Stimulated activated CD4-positive, alpha-beta T cell treated with anti-CD3 and anti-CD28 coated beads, Interleukin-4, amount 100 ng/mL, for 24 hours (primary cell): Measurements from ENCODE around the gene WDR87.
A peak's percentile ranks its signal among the peaks of the same experiment; 100 is the strongest.
"Not testable (repeated sequence)": the region's sequence is repeated elsewhere in the genome, so short reads cannot be mapped to it uniquely, and the experiment has no call there.

ENCODE experiments used
- DNase-seq: peaks from one replicate; pipeline ENCODE4 v3.0.0-alpha.2; 2020

Gene WDR87

GRCh38 chr19:37929355-37929923, 23.0 kb upstream of the WDR87 start:
- no peak for DNase-seq

GRCh38 chr19:37928527-37929286, 22.3 kb upstream of the WDR87 start:
- no peak for DNase-seq

- DNase-seq = no peak
These were observed 20.3 kb upstream of the WDR87 start for GRCh38 chr19:37926711-37927110.

GRCh38 chr19:37926255-37926654, 19.9 kb upstream of the WDR87 start:
- no peak for DNase-seq

DNA sequence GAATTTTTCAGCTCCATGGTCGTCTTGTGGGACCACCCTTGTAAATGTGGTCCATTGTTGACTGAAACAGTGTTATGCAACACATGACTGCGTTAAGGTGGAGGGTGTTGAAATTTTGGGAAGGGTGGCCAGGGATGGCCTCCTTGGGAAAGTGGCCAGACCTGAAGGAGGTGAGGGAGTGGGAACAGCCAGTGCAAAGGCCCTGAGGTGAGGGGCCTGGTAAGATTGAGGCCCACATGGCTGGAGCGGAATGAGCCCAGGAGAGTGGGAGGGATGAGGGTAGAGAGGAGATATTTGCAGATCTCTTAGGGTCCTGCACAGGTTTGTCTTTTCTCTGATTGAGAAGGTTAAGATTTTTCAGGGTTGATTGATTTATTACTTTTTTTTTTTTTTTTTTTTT, 18.8 kb upstream of the WDR87 start:
- no peak for DNase-seq

- not testable (repeated sequence) for DNase-seq
These were observed 18.2 kb upstream of the WDR87 start for GRCh38 chr19:37924573-37924972.

DNA sequence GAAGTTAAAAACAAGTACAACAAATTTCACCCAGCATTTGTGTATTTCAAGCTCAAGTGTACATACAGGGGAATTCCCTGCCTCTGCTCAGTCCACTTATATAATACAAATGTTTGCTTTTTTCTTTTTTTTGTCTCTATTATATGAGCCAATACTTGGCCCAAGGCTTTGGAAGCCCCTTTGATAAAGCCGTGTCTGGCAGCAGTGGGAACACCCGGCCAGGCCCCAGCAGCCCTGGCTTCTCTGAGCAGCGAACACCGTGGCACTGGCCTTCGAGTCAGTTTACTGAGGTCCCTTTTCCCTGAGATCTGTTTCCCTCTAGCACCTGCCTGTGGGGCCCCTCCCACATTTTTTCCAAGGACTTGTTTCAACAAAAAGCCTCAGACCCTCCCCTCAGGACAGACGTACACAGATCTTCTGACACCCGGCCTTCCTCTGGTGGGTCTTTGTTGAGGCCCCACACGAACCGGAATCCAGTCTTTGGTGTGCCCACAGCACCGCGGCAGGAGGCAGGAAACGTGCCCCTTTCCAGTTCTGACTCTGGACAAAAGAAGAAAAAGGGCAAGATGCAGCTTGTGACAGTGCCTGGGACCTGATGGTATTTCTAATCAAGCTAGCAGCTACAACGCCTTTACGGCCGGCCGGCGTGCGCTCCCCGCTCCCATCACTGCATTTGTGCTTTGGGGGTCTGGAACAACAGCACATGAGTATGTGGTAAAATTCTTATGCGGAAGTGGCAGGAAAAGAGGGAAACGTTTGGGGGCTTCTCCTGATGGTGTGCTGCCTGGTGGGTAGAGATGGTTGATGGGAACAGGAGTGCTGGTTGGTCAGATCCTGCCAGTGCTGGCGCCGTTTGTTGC, 14.4 kb upstream of the WDR87 start:
- no peak for DNase-seq

GRCh38 chr19:37914908-37915307, 8.5 kb upstream of the WDR87 start:
- no peak for DNase-seq

DNA sequence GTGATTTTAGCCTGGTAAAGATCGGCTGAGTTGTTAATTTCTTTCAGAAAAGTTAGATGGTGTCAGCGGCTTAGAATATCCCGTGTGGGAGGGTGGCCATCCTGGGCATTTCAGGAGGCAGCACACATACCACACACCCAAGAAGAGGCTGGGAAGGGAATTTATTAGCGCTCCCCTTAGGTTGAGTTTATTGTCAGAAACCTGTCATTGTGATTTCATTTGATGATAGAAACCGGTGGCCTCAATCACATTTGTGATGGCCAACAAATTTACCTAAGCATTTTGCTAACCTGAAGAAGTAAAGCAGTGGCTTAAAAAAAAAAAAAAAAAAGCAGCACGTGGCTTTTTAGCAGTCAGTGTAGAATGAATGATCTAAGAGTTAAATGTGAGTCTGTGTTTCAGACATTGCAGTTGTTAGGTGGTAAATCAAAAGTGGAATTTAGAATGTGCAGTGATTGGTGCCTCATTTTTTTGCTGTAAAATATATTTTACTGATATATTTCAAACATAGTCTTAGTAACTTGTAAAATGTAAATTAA, 3.3 kb upstream of the WDR87 start:
- DNase-seq = no peak

GRCh38 chr19:37907735-37908455, 1.5 kb upstream of the WDR87 start:
- DNase-seq = no peak

GRCh38 chr19:37906869-37907734, 708 bp upstream of the WDR87 start, which contains the start of gene SIPA1L3:
Gene SIPA1L3 (plus strand): TSS chr19:37907208. CDS start chr19:38081566, 174,358 bp downstream.
- peak; percentile 94 for DNase-seq

DNA sequence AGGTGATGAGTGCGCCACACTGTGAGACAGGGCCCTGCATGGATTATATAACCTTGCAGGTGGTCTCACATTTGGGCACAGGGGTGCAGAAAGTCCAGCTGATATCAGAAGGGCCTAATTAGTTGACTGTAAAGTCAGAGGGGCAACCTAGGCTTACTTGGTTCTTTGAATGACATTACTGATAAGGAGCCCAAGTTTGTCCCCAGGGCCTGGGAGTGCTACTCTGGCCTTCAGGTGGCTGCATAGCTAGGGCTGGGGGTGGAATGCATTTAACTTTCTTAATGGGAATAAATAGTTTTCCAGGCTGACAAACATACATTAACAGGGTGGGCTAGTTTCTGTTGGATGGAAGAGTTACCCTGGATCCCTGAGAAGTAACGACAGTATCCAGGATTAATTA, 3.3 kb downstream of the WDR87 start:
- no peak for DNase-seq

DNA sequence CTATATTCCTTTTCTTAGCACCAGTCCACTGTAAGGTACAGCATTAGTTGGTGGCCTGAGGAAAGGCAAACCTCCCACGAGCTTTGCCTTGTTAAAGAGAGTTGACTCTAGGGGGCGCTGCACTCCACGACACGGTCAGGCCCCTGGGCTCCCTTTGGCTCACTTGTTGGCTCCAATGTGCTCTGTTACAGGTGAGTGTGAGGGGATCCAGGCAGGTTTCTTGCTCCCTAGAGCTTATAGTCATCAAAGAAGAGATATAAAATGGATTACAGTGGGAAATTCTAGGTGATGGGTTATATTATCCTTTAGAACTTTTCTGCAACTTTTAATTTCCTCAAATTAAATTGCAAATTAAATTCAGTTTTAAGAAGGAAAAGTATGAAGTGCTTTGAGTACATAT, 3.7 kb downstream of the WDR87 start:
- peak; percentile 89 for DNase-seq

DNA sequence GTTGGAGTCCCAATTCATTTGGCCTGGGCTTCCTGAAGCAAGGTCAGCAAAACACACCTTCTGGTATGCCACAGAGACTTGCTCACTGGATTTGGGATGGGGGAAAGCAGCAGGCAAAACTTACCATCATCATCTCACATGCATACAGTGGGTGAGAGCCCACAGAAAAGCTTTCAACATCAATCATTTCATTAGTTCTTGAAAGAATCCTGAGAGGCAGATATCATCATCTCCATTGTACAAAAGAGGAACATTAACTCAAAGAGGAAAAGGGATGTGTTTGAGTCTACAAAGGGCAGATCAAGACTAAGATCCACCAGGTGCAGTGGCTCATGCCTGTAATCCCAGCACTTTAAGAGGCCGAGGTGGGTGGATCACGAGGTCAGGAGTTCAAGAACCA, 6.4 kb downstream of the WDR87 start:
- DNase-seq = no peak

DNA sequence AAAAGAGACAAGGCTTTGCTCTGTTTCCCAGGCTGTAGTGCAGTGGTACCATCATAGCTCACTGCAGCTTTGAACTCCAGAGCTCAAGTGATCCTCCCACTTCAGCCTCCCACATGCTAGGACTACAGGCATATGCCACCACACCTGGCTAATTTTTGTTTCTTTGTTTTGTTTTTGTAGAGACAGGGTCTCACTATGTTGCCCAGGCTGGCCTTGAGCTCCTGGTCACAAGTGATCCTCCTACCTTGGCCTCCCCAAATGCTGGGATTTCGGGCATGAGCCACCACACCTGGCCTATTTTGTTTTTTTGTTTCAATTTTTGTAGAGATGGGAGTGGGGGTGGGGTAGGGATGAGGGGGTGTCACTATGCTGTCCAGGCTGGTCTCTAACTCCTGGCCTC, 6.9 kb downstream of the WDR87 start:
- no peak for DNase-seq

GRCh38 chr19:37896180-37896579, 10.2 kb downstream of the WDR87 start:
- no peak for DNase-seq

DNA sequence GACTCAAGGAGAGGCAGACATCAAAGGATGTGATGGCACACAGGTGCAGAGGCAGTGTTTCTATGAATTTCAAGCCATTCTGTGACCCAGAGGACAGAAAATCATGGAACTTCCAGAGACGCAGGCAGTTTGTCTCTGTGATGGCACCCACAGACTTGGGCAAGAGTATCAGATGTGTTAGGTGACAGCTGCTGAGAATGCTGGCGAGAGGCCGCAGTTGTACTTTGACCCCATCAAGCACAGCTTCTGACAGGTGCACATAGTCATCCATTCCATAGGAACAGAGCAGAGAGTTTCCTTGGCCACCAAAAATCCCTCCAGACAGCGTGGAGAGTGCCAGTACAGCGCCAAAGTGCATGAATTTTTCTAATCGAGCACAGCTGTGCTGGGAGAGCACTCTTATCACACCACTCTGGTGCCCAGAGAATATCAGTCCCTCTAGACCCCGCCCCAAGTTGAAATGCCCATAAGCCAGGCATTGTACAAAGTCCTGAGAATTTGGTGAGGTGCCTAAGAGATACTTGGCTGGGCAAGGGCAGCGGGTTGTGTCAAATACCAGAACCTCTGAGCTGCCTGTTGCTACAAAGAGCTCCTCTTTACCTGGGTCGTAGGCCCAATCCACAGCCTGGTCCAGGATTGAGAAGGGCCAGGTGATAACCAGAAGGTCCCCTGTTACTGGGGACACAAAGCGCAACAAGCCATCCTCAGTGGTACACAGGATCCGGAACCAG, 12.4 kb downstream of the WDR87 start:
- no peak for DNase-seq

DNA sequence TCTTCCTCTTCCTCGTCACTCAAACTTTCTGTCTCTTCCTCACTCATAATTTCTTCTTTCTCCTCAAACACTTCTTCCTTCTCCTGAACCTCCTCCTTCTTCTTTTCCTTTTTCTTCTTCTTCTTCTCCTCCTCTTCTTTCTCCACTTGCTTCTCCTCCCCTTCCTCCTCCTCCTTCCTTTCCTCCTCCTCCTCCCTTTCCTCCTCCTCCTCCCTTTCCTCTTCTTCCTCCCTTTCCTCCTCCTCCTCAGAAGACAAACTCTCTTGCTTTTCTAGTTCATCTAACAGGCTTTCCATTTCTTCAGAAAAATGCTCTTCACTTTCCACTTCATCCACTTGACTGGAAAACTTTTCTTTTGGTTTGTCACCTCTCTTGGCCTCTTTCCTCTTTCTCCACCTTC, 19.8 kb downstream of the WDR87 start:
- no peak for DNase-seq

GRCh38 chr19:37885392-37885791, 21.0 kb downstream of the WDR87 start:
- no peak for DNase-seq

GRCh38 chr19:37877147-37877546, 29.2 kb downstream of the WDR87 start:
- DNase-seq = no peak

DNA sequence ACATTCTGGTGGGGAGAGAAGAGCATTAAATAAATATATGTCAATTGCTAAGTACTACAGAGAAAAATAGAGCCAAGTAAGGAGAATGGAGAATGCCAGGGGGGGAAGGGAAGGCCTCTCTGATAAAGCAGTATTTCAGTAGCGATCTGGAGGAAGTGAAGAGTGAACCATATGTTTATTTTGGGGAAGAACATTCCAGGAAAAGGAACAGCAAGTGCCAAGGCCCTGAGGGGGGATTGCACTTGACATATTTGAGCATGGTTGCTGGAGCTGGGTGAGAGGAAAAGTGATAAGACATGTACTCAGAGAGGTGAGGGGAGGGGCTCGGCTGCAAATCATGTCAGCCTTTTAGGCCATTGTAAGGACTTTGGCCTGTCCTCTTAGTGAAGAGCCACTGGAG, 30.4 kb downstream of the WDR87 start:
- DNase-seq = no peak
